HFF-Myc (cell line): Measurements from ENCODE around the gene GRIN2B.

ENCODE experiments used
- DNase-seq: peaks from one replicate; pipeline ENCODE4 v3.0.0-alpha.2; 2011; ENCODE audit warnings: low read depth; ENCODE audit errors: extremely low read depth
- H3K4me3 ChIP-seq: replicated peaks from 2 replicates; pipeline ENCODE4 v1.5.1; 2011; ENCODE audit warnings: low read depth, mild to moderate bottlenecking, control low read depth, low read length
- TF ChIP-seq, protein P1 (sequence below): IDR thresholded peaks from 2 replicates; pipeline ENCODE4 v1.5.1; 2012; ENCODE audit warnings: mild to moderate bottlenecking, low read depth, low read length, control low read depth; ENCODE audit errors: missing control alignments

Gene GRIN2B

DNA sequence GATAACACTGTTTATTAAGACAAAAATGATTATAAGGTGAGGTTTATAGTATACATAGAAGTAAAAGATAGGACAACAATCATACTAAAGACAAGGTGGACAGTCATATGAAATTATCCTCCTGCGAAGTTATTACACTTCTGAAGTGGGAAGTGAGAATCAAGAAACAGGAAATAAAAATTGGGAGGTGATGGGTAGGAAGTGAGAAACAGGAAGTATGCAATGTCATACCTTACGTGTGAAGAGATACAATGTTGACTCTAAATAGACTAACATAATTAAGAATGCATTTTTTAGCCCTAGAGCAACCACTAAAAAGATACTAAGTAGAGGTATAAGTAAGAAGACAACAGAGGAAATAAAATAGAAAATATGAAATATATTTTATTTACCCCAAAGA, 43.7 kb downstream of the GRIN2B start:
- no peak for DNase-seq
- TF ChIP-seq, protein P1, sequence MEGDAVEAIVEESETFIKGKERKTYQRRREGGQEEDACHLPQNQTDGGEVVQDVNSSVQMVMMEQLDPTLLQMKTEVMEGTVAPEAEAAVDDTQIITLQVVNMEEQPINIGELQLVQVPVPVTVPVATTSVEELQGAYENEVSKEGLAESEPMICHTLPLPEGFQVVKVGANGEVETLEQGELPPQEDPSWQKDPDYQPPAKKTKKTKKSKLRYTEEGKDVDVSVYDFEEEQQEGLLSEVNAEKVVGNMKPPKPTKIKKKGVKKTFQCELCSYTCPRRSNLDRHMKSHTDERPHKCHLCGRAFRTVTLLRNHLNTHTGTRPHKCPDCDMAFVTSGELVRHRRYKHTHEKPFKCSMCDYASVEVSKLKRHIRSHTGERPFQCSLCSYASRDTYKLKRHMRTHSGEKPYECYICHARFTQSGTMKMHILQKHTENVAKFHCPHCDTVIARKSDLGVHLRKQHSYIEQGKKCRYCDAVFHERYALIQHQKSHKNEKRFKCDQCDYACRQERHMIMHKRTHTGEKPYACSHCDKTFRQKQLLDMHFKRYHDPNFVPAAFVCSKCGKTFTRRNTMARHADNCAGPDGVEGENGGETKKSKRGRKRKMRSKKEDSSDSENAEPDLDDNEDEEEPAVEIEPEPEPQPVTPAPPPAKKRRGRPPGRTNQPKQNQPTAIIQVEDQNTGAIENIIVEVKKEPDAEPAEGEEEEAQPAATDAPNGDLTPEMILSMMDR = no peak
- H3K4me3 ChIP-seq = no peak overlapping the region

- no peak for DNase-seq
- TF ChIP-seq, protein P1 = no peak
- H3K4me3 ChIP-seq = no peak overlapping the region
These were observed 46.2 kb downstream of the GRIN2B start for GRCh38 chr12:13935169-13935568.
